Inflammatory macrophage treated with lipopolysaccharide for 4 hours (primary cell): ENCODE data around the gene PPT1.

Experiments used
- DNase-seq: peaks from one replicate; pipeline ENCODE4 v3.0.0-alpha.2; 2020

PPT1 gene

DNA sequence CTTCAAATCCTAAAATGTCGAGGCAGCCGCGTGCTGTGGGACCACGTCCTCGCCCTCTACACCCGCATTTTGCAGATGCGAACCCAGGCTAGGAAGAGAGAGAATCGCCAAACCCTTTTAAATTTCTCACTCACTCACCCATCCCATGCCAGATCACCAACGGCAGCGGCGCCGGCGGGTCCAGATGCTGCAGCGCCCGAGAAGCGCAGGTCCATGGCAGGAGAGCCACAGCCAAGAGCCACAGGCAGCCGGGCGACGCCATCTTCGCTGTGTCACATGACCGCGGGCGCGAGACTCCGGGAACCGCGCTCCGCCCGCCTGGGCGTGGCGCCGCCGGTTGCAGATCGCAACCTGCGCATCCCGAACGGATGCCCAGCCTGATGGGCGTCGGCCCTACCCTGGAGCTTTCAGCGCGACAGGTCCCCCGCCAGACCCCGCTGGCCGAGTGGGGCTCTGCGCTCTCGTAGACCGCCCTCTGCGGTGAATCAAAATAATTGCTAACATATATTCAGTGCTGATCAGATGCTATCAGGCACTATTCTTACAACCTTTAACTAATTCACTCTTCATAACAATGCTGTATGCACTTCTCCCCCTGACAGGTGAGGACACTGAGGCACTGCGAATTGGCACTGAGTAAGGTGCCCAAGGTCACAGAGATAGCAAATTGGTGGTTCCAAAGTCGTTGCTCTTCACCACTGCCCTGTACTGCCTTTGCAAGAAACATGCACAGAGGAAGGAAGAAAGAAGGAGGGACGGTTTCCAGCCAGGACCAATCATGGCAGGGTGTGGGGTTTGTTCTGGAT, at the start of gene PPT1:
PPT1 (minus strand) TSS at position 276 of the 806 bp plus-strand sequence; CDS start at position 262, 14 bp downstream.
- DNase-seq, result peak; percentile 73

DNA sequence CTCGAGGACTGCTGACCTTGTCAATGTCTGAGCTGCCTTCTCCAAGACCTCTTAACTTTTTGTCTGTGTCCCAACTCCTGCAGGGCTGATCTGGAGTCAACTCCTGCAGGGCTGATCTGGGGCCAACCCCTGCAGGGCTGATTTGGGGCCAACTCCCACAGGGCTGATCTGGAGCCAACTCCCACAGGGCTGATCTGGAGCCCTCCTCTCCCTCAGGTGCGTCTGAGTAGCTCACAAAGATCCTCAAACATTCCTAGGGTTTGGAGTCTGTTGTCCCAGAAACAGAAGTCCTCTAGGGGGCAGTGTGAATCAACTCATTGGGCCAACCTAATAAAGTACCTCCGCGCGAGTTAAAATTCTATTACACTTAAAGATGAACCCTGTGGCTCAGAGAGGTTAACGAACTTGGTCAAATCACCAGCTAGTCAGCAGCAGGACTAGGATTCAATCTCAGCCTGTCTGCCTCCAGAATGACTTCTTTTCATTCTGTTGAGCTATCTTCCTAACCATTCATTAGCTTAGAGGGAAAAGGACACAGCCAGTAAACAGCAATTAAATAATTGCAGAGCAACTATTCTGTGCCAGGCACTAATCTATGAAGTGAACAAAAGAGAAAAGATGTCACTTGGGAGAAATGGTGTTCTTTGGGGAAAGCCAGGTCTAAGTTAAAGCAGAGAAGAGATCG, 47.0 kb upstream of the PPT1 start:
- peak; percentile 77 for DNase-seq

DNA sequence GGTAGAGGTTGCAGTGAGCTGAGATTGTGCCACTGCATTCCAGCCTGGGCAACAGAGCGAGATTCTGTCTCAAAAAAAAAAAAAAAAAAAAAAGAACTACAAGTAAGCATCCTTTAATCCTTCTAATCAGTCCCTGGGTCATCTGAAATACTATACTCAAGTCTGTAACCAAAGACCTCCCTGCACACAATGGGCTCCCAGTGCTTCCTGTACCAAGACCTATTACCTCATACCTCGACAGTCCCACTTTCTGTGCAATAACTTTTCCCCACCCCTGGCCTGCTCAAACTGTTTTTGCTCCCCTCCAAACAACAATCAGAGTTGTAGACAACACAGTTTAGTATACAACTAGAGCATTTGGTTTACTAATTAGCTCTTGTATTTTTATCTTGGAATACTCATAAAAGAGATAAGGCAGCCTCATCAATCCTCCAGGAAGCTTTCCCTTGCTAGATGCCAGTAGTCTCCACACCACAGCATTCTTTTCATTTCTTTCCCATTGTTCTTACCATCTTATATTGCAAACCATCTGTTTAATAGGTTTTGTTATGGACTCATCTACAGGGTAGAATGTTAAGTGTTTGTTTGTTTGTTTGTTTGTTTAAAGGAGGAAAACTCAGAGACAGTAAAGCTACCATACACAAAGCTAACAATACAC, 45.0 kb upstream of the PPT1 start:
- no peak for DNase-seq

DNA sequence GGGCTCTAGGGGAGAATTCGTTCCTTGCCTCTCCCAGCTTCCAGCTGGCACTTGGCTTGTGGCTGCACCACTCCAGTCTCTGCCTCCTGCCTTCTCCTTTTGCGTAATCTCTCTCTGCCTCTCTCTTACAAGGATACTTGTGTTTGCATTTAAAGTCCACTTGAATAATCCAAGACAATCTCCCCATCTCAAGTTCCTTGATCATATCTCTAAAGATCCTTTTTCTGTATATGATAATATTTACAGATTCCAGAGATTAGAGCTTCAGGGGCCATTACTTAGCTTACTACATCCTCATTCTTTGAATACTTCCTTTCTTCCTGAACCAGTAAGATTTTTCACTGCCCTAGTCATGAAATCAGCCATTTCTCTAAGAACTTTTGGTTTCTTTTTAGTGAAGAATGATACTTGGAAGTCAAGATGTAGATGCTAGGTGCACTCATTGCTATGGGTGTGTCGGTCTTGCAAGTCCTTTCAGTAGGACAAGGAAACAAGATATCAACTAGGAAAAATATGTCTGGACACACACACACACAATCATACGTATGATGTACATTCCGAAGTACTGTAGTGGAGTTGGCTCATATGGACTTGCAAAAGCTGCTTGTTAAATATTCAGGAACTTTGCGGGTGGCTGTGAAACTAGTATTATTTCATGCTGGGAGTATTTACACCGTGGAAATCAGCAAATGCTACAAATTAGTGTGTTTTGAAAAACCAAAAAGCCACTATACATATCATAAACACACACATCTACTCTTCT, 43.3 kb upstream of the PPT1 start:
- peak; percentile 56 for DNase-seq

DNA sequence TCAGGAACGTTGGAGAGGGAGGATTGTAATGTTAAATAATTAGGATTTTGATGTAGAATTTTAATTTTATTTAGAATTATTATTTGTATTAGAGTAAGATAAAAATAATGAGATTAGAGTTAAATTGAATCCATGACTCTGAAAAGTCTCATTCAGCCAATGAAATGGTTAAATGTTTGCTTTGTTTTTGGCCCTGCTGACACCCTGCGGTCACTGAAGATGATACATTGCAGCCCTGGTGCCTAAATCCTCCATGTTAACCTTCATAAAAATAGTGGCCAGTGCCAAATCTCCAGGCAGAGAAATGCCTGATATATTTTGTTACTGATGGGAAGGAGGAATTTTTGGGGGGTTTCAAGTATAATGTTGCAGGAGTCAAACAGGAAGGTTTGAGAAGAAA, 36.8 kb upstream of the PPT1 start:
- no peak for DNase-seq

DNA sequence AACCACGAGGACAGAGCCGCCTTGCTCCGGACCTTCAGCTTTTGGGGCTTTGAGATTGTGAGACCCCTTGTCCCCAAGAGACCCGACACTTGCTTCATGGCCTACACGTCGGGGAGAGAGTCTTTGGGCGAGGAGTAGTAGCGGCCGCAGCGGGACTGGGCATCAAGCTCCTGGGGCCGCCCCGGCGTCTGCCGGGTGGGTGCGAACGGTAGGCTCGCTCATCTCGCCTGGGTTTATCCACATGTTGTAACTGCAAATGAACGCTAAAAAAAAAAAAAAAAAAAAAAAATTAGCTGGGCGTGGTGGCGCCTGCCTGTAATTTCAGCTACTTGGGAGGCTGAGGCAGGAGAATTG, 36.2 kb upstream of the PPT1 start:
- DNase-seq, result no peak

DNA sequence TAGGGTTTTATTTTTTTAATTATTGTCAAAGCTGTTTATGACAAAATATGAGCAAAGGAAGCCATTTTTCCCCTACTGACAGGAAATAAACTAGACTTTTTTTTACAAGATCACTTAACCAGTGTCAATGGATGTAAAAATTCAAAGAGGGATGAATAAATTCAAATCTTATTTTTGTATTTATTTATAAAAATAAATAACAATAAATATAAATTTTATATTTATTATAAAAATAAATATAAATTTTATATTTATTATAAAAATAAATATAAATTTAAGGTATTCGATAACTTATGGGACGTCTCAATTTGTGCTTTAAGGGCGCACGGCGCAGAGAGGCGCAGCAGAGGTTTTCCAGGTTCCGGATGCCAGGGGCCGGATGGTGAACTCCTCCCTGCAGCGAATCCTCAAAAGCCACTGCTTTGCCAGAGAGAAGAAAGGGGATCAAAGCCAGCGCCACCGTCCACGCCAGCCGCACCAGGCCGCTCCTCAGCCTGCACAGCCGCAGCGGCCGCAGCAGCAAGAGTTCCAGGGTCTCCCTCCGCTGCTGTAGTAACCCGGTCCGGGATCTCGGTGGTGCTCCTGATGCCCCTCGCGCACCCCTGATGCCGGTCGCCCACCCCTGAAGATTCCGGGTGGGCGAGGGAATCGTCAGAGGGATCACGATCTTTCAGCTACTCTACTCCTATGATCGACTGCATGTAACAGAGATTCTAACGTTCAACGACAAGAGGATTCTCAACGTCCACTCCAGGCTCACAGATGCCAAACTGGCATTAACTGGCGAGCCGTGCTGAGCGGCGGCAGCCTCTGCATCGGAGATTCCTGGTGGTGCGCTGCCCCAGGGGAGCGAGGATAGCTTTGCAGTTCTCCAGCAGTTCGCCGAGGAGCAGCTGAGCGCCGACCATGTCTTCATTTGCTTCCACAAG, 35.6 kb upstream of the PPT1 start:
- no peak for DNase-seq

DNA sequence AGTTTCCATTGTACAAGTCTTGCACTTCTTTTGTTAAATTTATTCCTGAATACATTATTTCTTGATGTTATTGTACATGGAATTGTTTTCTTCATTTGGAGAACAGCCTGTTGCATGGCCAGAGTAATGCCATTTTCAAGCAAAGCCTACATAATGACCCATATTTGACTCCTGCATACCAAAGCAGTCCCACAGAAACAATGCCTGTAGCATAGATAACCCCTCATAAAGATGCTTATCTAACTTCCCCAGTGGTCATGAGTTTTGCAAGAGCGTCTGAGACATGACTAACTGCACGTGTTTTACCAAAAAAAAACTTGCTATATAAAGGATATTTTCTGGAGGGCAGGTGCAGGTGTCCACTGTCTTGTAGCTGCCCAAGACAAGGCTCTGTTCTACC, 33.8 kb upstream of the PPT1 start:
- peak; percentile 40 for DNase-seq

DNA sequence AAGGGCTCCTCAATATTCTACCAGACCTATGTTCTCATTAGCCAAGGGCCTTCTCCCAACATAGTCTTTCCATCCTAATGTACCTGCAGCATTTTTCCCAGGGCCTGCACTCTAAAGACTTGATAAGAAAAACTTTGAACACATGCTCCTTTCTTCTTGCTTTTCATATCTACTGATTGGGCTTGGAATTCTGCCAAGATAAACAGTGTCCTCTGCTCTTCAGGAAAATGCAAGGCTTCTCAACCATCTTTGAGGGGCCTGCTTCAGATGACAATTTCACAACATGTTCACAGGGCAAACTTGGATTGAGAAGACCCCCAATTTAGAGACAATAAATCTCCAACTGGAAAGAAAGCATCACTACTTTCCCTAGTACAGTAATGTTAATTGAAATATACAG, 25.8 kb upstream of the PPT1 start:
- no peak for DNase-seq

DNA sequence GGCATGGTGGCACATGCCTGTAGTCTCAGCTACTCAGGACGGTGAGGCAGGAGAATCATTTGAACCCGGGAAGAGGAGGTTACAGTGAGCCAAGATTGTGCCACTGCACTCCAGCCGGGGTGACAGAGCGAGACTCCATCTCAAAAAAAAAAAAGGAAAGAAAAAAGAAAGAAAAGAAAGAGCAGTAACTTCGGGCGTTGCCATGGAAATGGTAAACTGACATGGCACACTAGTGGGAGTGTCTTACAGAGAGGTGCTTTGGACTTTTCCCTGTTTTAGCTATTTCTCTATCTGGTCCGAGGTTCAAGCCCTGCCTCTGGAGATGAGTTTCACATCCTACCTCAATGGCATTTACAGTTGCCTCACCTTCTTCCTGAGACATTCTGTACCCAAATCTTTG, 23.1 kb upstream of the PPT1 start:
- no peak for DNase-seq

DNA sequence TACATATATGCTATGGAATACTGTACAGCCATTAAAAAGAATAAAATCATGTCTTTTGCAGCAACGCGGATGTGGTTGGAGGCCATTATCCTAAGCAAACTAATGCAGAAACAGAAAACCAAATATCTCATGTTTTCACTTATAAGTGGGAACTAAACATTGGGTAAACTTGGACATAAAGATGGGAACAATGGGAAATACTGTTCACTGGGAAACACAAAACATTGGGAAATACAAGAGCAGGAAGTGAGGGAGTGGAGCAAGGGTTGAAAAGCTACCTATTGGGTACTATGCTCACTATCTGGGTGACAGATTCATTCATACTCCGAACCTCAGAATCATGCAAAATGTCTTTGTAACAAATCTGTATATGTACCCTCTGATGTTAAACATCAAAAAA, 17.3 kb upstream of the PPT1 start:
- DNase-seq, result no peak

DNA sequence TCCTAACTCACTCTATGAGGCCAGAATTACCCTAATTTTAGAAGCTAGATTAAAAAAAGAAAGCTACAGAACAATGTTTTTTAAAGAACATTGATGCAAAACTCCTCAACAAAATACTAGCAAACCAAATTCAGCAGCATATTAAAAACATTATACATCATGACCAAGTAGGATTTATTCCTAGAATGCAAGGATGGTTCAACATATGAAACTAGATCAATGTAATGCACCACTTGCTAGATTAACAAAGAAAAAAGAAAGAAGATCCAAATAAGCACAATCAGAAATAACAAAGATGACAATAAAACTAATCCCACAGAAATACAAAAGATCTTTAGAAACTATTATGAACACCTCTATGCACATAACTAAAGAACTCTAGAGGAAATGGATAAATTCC, 13.3 kb upstream of the PPT1 start:
- no peak for DNase-seq

DNA sequence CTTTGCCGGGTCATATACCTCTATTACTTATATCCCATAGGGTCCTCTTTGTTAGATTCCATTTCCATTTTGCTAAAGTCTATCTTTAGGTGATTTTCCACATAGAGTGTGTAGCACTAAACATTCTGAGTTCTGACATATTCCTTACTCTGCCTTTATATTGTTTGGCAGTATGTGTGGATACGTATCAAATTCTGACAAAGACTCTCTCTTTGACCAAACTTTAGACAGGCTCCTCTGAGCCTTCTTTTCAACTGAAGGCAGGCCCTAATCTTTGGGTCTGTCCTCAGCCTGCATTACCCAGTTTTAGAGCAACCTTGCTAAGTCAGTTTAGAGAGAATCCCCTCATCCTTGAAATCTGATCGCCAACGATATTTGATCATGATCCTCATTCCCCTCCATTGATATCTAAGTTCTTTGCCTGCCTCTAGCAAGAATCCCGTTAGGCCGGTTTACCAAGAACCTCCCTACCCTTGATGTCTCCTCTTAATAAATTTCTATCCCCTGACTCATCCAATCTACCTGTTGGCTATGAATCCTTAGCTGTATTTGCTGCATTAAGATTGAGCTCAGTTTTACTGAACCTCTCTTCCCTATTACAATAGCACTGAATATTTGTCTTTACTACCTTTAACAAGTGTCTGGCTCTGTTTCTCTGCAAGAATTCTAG, 10.4 kb upstream of the PPT1 start:
- no peak for DNase-seq

DNA sequence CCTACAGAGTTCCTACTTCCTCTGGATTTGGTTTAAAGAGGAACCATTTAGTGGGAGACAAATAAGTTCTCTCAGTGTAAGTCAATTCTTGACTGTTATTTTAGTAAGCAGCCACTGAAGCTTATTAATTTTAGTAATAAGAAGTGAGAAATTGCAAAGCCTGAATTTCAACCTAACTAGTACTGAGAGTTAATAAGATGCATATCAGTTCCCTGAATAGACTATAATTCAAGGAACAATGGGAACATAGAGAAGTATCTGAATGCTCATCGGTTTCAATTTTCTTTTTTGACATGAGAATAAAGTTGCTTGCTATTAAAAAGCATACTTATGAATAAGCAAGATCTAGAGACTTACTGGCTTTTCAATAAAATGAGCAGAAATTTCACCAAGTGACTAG, 8.0 kb upstream of the PPT1 start:
- no peak for DNase-seq

DNA sequence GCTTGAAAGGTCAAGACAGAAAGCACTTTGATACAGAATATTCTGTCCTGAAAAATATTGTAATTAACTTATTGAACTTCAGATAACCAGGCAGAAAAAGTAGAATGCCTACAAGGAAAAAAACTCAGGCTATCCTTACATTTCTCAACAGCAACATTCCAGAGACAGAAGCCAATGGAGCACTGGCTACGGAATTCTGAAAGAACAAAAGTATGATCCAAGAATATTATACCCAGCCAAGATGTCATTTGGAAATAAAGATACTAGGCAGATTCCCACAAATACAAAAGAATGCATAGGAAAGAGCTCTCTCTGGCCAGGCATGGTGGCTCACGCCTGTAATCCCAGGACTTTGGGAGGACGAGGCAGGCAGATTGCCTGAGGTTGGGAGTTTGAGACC, 5.8 kb upstream of the PPT1 start:
- DNase-seq, result no peak

DNA sequence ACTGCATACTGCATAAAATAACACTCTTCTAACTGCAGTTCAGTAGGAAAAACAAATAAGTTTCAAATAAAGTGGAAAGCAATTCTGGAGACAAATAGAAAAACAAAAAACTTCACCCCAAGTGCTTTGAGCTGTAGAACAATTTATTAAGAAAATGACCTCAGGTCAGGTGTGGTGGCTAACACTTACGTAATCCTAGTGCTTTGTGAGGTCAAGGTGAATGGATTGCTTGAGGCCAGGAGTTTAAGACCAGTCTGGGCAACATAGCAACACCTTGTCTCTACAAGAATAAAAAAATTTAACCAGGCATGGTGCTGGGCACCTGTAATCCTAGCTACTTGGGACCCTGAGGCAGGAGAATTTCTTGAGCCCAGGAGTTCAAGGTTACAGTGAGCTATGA, 5.0 kb upstream of the PPT1 start:
- DNase-seq, result no peak

DNA sequence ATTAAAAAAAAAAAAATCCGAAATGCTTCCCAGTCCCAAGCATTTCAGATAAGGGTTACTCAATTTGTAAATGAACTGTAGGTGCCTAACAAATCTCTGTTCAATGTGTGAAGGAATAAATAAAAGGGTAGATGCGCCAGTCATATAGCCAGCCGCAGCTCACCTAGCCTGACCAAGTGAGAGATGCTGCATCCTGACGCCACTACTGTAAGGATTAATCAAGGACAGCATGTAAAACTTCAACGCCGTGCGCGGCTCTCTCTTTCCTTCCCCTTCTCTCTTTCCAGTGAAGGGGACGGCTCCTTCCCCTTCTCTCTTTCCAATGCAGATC, 441 bp downstream of the PPT1 start:
- no peak for DNase-seq

DNA sequence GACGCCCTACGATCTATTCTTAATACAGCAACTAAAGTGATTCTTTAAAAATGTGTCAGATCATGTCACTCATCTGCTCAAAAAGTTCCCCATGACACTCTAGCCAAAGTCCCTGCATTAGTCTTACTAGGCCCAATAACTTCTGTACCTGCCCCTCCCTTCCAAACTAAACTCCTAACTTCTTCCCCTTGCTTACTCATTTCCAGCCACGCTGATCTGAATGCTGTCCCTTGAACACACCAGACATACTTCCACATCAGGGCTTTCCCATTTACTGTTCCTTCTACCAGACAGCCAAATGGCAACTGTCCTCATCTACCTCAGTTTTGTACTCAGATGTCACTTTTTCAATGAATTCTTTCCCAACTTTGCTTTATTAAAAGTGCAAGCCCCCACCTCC, 1.2 kb downstream of the PPT1 start:
- peak; percentile 73 for DNase-seq

DNA sequence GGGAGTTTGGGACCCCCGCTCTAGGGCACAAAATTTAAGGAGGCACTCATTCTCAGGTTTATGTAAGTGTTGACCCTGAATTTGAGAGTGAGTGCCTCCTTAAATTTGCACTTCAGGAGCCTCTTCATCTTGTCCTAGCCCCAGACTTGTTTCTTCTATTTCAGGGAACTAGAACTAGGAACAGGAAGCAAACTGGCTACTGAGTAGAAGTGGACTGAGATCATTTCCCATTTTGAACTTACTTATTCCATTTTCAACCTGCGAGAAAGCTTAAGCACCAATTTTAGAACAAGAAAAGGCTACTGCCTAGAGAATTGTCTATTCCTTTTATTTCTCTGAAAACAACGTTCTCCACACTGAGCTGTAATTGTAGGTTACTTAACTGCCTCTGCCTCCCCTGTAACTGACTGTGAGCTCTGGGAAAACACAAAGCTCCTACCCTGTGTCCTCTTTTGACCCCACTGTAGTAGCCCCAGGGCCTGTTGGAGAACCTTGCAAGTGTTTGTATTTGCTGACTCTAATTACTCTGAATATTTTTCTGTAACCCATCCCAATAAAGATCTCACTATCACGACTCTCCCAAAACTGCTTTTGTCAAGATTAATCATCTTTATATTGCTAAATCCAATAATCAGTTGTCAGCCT, 2.5 kb downstream of the PPT1 start:
- peak; percentile 79 for DNase-seq

DNA sequence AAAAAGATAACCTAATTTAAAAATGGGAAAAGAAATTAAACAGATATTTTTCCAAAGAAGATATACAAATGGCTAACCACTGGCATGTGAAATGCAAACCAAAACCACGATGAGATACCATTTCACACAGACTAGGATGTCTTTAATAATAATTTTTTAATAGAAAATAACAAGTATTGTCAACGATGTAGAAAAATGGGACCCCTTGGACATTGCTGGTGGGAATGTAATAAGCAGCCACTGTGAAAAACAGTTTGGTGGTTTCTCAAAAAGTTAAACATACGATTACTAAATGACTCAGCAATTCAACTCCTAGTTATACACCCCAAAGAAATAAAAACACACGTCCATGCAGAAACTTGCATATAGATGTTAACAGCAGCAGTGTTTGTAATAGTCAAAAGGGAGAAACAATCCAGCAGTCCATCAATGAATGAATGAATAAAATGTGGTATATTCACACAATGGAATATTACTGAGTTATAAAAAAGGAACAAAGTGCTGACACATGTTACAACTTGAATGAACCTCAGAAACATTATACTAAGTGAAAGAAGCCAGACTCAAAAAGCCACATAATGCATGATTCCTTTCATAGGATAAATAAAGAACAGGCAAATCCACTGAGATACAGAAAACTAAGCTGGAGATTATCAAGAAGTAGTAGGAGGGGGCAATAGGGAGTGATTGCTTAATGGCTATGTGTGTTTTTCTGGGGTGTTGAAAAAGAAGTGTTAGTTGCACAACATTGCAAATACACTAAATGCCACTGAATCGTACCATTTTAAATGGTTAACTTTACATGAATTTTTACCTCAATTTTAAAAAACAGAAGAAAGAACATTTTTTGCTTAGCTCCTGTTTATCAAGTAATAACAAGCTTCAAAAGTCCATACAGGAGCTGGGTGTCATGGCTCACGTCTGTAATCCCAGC, 4.1 kb downstream of the PPT1 start:
- DNase-seq, result peak; percentile 54
